H1 (cell line): ENCODE data around the gene GFI1B. TPM values are rescaled to one million over a fixed set of nuclear protein-coding genes. Genes with fewer than 3 reads are reported as not detected.
A peak's percentile ranks its signal among the peaks of the same experiment; 100 is the strongest.

ENCODE experiments used
- CTCF ChIA-PET: fragments of 300-600 bp; sonication (Branson Sonifier 250); formaldehyde crosslinking; loops from one replicate; lab custom pipeline; 2021; ENCODE audit not compliant: partially characterized antibody; lab: Charles Lee
- POLR2A ChIA-PET: fragments of 300-600 bp; sonication (Branson Sonifier 250); formaldehyde crosslinking; loops from one replicate; lab custom pipeline; 2021; ENCODE audit warnings: inconsistent platforms; ENCODE audit not compliant: partially characterized antibody; lab: Charles Lee
- DNase-seq, 2 experiments: peaks; one replicate each; pipeline versions ENCODE4 v3.0.0 to v3.0.0-alpha.2; 2010 to 2022; ENCODE audit warnings: low spot score in 2 of 2, low read depth in 1 of 2, mixed read lengths in 1 of 2
- FAIRE-seq: peaks from 2 replicates; lab custom pipeline; 2011; peaks lifted over from hg19 to GRCh38; lab: Jason Lieb, UNC
- H2AFZ ChIP-seq: 2 replicates; pipeline ENCODE4 v1.8.1; 2012; ENCODE audit warnings: low read length, inconsistent platforms
- H2AK5ac ChIP-seq: 2 replicates; pipeline ENCODE4 v1.6.1; 2013; ENCODE audit warnings: low read depth, low read length
- H2BK120ac ChIP-seq: replicated peaks from 2 replicates; pipeline ENCODE3; 2013; ENCODE audit warnings: low read depth, low read length, inconsistent platforms
- H2BK12ac ChIP-seq: 2 replicates; pipeline ENCODE4 v1.6.1; 2013; ENCODE audit warnings: low read depth, low read length
- H2BK15ac ChIP-seq: 2 replicates; pipeline ENCODE4 v1.6.1; 2013; ENCODE audit warnings: low read length
- H2BK20ac ChIP-seq: 2 replicates; pipeline ENCODE4 v1.6.1; 2013; ENCODE audit warnings: low read length
- H2BK5ac ChIP-seq: 2 replicates; pipeline ENCODE4 v1.6.1; 2013; ENCODE audit warnings: low read depth, low read length
- H3K14ac ChIP-seq: 2 replicates; pipeline ENCODE4 v1.6.1; 2013; ENCODE audit warnings: inconsistent platforms; ENCODE audit not compliant: insufficient read length
- H3K18ac ChIP-seq: 2 replicates; pipeline ENCODE4 v1.6.1; 2013; ENCODE audit warnings: low read length; ENCODE audit errors: extremely low read depth
- H3K23ac ChIP-seq: 2 replicates; pipeline ENCODE4 v1.6.1; 2013; ENCODE audit warnings: inconsistent platforms; ENCODE audit not compliant: insufficient read length
- H3K23me2 ChIP-seq: 2 replicates; pipeline ENCODE4 v1.6.1; 2013; ENCODE audit warnings: low read depth, low read length
- H3K27ac ChIP-seq: 2 replicates; pipeline ENCODE4 v1.6.1; 2011; ENCODE audit warnings: low read depth, low read length, inconsistent platforms
- H3K27me3 ChIP-seq, 4 experiments: replicated peaks in 1 of 4; 1 replicate in 1 of 4; 2 replicates in 3 of 4; pipeline versions ENCODE4 v1.6.1 to v1.8.1; 2011 to 2013; ENCODE audit warnings: low read length in 3 of 4, mild to moderate bottlenecking in 3 of 4, inconsistent platforms in 2 of 4, mixed read lengths in 2 of 4, moderate library complexity in 1 of 4; ENCODE audit not compliant: control insufficient read depth in 3 of 4, insufficient read depth in 3 of 4; ENCODE audit errors: extremely low read depth in 1 of 4
- H3K36me3 ChIP-seq, 4 experiments: 2 replicates each; pipeline versions ENCODE4 v1.6.1 to v1.8.1; 2011 to 2013; ENCODE audit warnings: mild to moderate bottlenecking in 4 of 4, low read length in 3 of 4, moderate library complexity in 2 of 4, control low read depth in 1 of 4, inconsistent platforms in 1 of 4; ENCODE audit not compliant: insufficient read depth in 4 of 4, control insufficient read depth in 2 of 4
- H3K4ac ChIP-seq: replicated peaks from 2 replicates; pipeline ENCODE3; 2013; ENCODE audit warnings: low read length, low read depth, mixed read lengths, inconsistent platforms; ENCODE audit not compliant: insufficient read length
- H3K4me1 ChIP-seq, 4 experiments: replicated peaks in 1 of 4; 1 replicate in 1 of 4; 2 replicates in 3 of 4; pipeline versions ENCODE4 v1.6.1 to v1.8.1; 2011 to 2013; ENCODE audit warnings: low read length in 3 of 4, inconsistent platforms in 2 of 4, mixed read lengths in 1 of 4; ENCODE audit not compliant: insufficient read depth in 4 of 4, control insufficient read depth in 3 of 4
- H3K4me2 ChIP-seq, 2 experiments: 2 replicates each; pipeline versions ENCODE4 v1.6.1 to v1.8.1; 2011 to 2013; ENCODE audit warnings: low read depth in 2 of 2, low read length in 2 of 2, control low read depth in 1 of 2, inconsistent platforms in 1 of 2, mild to moderate bottlenecking in 1 of 2; ENCODE audit not compliant: insufficient read depth in 1 of 2
- H3K4me3 ChIP-seq, 4 experiments: fragments of 200-600, 300-600 bp in 1 of 4; sonication (generic), shearing (Covaris generic), sonication (Bioruptor Twin) in 1 of 4; 2 replicates each; pipeline versions ENCODE4 v1.5.1 to v1.8.1; 2011 to 2016; ENCODE audit warnings: low read length in 4 of 4, low read depth in 3 of 4, control low read depth in 2 of 4, inconsistent platforms in 2 of 4, mild to moderate bottlenecking in 2 of 4, mixed read lengths in 1 of 4, moderate library complexity in 1 of 4; ENCODE audit not compliant: insufficient read depth in 2 of 4; ENCODE audit errors: extremely low read depth in 1 of 4
- H3K56ac ChIP-seq: replicated peaks from 2 replicates; pipeline ENCODE3; 2013; ENCODE audit warnings: low read depth, mild to moderate bottlenecking, mixed read lengths, low read length, inconsistent platforms; ENCODE audit not compliant: insufficient read length
- H3K79me1 ChIP-seq: 2 replicates; pipeline ENCODE4 v1.6.1; 2013; ENCODE audit warnings: low read depth, low read length, control low read depth
- H3K79me2 ChIP-seq, 2 experiments: 2 replicates each; pipeline versions ENCODE4 v1.6.1 to v1.8.1; 2012 to 2013; ENCODE audit warnings: low read length in 2 of 2, mild to moderate bottlenecking in 2 of 2, inconsistent platforms in 1 of 2; ENCODE audit not compliant: insufficient read depth in 2 of 2, control insufficient read depth in 1 of 2
- H3K9ac ChIP-seq, 4 experiments: replicated peaks in 1 of 4; 1 replicate in 1 of 4; 2 replicates in 3 of 4; pipeline versions ENCODE4 v1.6.1 to v1.8.1; 2011 to 2013; ENCODE audit warnings: low read depth in 3 of 4, low read length in 3 of 4, control low read depth in 2 of 4, mild to moderate bottlenecking in 2 of 4, moderate library complexity in 2 of 4, inconsistent platforms in 1 of 4; ENCODE audit errors: extremely low read depth in 1 of 4
- H3K9me3 ChIP-seq, 2 experiments: 2 replicates each; pipeline versions ENCODE4 v1.6.1 to v1.8.1; 2012 to 2013; ENCODE audit warnings: mild to moderate bottlenecking in 2 of 2, moderate library complexity in 2 of 2, control low read depth in 1 of 2, inconsistent platforms in 1 of 2, low read depth in 1 of 2, low read length in 1 of 2, mixed read lengths in 1 of 2; ENCODE audit not compliant: insufficient read depth in 2 of 2
- H4K20me1 ChIP-seq, 2 experiments: replicated peaks in 1 of 2; 2 replicates each; pipeline versions ENCODE3 to v1.8.1; 2011 to 2013; ENCODE audit warnings: inconsistent platforms in 2 of 2, low read length in 2 of 2, mild to moderate bottlenecking in 1 of 2; ENCODE audit not compliant: insufficient read depth in 2 of 2, control insufficient read depth in 1 of 2
- H4K5ac ChIP-seq: 2 replicates; pipeline ENCODE4 v1.6.1; 2013; ENCODE audit warnings: low read length, low read depth, mixed read lengths, inconsistent platforms; ENCODE audit not compliant: insufficient read length
- H4K8ac ChIP-seq: 2 replicates; pipeline ENCODE4 v1.8.0; 2013; ENCODE audit warnings: mild to moderate bottlenecking, moderate library complexity, low read length, inconsistent platforms; ENCODE audit not compliant: insufficient read depth; ENCODE audit errors: extremely low read depth
- H4K91ac ChIP-seq: replicated peaks from 2 replicates; pipeline ENCODE3; 2013; ENCODE audit warnings: low read length, mixed read lengths, inconsistent platforms; ENCODE audit not compliant: insufficient read length
- RFX5 ChIP-seq: IDR thresholded peaks from 2 replicates; pipeline ENCODE4 v1.6.1; 2011; ENCODE audit warnings: low read depth, low read length, improper control_type of control experiment, borderline replicate concordance
- SRF ChIP-seq: IDR thresholded peaks from 2 replicates; pipeline ENCODE4 v1.6.1; 2011; ENCODE audit warnings: mild to moderate bottlenecking, low read depth, low read length, moderate library complexity
- TAF1 ChIP-seq: IDR thresholded peaks from 2 replicates; pipeline ENCODE4 v1.6.1; 2011; ENCODE audit warnings: mild to moderate bottlenecking, low read depth, low read length
- TEAD4 ChIP-seq: IDR thresholded peaks from 2 replicates; pipeline ENCODE4 v1.6.1; 2012; ENCODE audit warnings: low read depth, low read length, inconsistent platforms, mixed read lengths
- WGBS, 2 experiments: shearing (Covaris generic) in 1 of 2; methylation state at CpG; one replicate each; pipeline versions ENCODE4 v1.1.6 to v1.1.7; 2013 to 2015; ENCODE audit warnings: low lambda C conversion rate in 2 of 2, mixed read lengths in 2 of 2, inconsistent platforms in 1 of 2, low coverage in 1 of 2, missing lambda C conversion rate in 1 of 2; ENCODE audit not compliant: insufficient replicate concordance in 2 of 2, insufficient coverage in 1 of 2, insufficient read length in 1 of 2; ENCODE audit errors: extremely low coverage in 1 of 2, missing lambda C conversion rate in 1 of 2; 5-methylcytosine and 5-hydroxymethylcytosine counted together
- polyA plus RNA-seq, 7 experiments: library from polyadenylated mRNA; depleted of rRNA in 3 of 7; stranded (reverse) in 5 of 7; unstranded in 2 of 7; fragments of >200 nt in 5 of 7; fragments of 200-250 nt in 2 of 7; gene quantifications; 1 replicate in 5 of 7; 2 replicates in 1 of 7; 4 replicates in 1 of 7; pipeline versions ENCODE4 v1.2.1 to v1.2.3, GENCODE V29; 2011 to 2013; ENCODE audit warnings: missing spikeins in 2 of 7, mixed read lengths in 2 of 7
- total RNA-seq: library from RNA; stranded (reverse); fragmentation: NEBNext Ultra II Directional; extraction: Animal tissue kit (Norgen Biotek cat#: 25700); gene quantifications from 2 replicates; pipeline ENCODE4 v1.2.1, GENCODE V29; 2021
- TF ChIP-seq, protein P1 (sequence below): IDR thresholded peaks from 2 replicates; pipeline ENCODE4 v1.6.1; 2012; ENCODE audit warnings: low read length, inconsistent platforms

GFI1B gene
- total and polyA plus RNA-seq, 2 of the 8 experiments (the other 6 are each of a cell fraction or from before 2014, with no cell fraction given), result 0.09 to 0.11 TPM

DNA sequence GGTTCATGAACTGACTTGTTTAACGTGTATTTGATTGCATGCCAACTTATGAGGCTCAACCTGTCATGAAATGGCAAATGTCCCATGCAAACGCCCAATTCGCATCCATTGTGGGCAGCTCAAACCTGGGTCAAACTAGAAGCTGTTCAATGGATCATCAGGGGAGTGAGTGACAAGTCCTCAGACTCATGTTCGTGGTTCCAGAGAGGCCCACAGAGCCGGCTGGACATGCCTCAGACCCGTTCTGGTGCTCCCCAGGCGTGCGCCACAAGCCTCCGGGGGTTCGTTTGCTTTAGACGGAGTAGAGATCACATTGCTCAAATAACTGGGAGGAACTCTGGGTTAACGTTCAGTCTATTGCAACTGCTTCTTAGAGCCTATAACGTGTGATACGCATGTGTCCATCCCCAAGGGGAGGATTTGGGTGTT lies 15.0 kb downstream of the GFI1B start:
- TF ChIP-seq SRF (no peak), RFX5 (no peak), TEAD4 (no peak), TAF1 (no peak)
- TF ChIP-seq, protein P1, sequence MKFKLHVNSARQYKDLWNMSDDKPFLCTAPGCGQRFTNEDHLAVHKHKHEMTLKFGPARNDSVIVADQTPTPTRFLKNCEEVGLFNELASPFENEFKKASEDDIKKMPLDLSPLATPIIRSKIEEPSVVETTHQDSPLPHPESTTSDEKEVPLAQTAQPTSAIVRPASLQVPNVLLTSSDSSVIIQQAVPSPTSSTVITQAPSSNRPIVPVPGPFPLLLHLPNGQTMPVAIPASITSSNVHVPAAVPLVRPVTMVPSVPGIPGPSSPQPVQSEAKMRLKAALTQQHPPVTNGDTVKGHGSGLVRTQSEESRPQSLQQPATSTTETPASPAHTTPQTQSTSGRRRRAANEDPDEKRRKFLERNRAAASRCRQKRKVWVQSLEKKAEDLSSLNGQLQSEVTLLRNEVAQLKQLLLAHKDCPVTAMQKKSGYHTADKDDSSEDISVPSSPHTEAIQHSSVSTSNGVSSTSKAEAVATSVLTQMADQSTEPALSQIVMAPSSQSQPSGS, result no peak
- TF ChIP-seq, all 59 proteins: peak for 0
- H3K4ac ChIP-seq, result no peak overlapping the region
- H2BK5ac ChIP-seq, result no peak overlapping the region
- no peaks in the 10 kb centered on the region for H3K79me1 ChIP-seq
- no peak overlapping the region for H4K8ac ChIP-seq
- H3K4me2 ChIP-seq, result no peak overlapping the region
- ChIA-PET CTCF (interaction anchor here (0.6 to 3.6 kb wide), 3 partner anchors 9 to 342 kb away, joined by 3 to 8 read pairs (median 4); no protein-coding TSS in a partner anchor), POLR2A (interaction anchor here (1.7 kb wide), 1 partner anchor 9 kb away, joined by 6 read pairs; no protein-coding TSS in a partner anchor)
- no peaks in the 10 kb centered on the region; a peak in 2 of 7 replicates for H3K27me3 ChIP-seq
- H3K79me2 ChIP-seq, result no peaks in the 10 kb centered on the region
- no peak overlapping the region for H3K9ac ChIP-seq
- no peaks in the 10 kb centered on the region for H3K9me3 ChIP-seq
- no peak overlapping the region for H3K23ac ChIP-seq
- no peak overlapping the region for H2AK5ac ChIP-seq
- peak overlapping the region; percentile 4; the same call in 1 of the 2 replicates for H2BK12ac ChIP-seq
- DNase-seq, result no peak
- no peak overlapping the region for H3K56ac ChIP-seq
- no peak overlapping the region for H2BK20ac ChIP-seq
- no peak overlapping the region for H4K91ac ChIP-seq
- H2AFZ ChIP-seq, result no peak overlapping the region
- no peak overlapping the region for H3K4me3 ChIP-seq
- H3K18ac ChIP-seq, result no peak overlapping the region
- no peak for FAIRE-seq
- H3K36me3 ChIP-seq, result no peaks in the 10 kb centered on the region
- H2BK120ac ChIP-seq, result no peak overlapping the region
- no peak overlapping the region for H4K5ac ChIP-seq
- no peak overlapping the region for H3K27ac ChIP-seq
- WGBS, 2 experiments, result 85% methylated on average over 14 of the region's 14 CpGs; no CpG with 5 or more reads in 1 of the 2 experiments
- no peaks in the 10 kb centered on the region for H3K23me2 ChIP-seq
- H3K4me1 ChIP-seq, result peaks cover 0 to 14% (median 6%) of the 10 kb centered on the region in 4 experiments; a peak in 5 of 7 replicates
- no peak overlapping the region for H2BK15ac ChIP-seq
- no peak overlapping the region for H3K14ac ChIP-seq
- no peaks in the 10 kb centered on the region for H4K20me1 ChIP-seq
